HL-60 (cell line): ENCODE data around the gene MS4A4A.

Experiments
- SPI1 ChIP-seq: IDR thresholded peaks from 2 replicates; pipeline ENCODE4 v1.6.1; 2012; ENCODE audit warnings: low read depth, mild to moderate bottlenecking, borderline replicate concordance
- TF ChIP-seq, protein P1 (sequence below): IDR thresholded peaks from one replicate; pipeline ENCODE4 v1.5.1; 2011; ENCODE audit warnings: low read length, control low read depth, inconsistent platforms; ENCODE audit not compliant: insufficient read depth
- TF ChIP-seq, protein P2 (sequence below): IDR thresholded peaks from 2 replicates; pipeline ENCODE4 v1.6.1; 2012; ENCODE audit warnings: low read depth; ENCODE audit not compliant: insufficient replicate concordance

DNA sequence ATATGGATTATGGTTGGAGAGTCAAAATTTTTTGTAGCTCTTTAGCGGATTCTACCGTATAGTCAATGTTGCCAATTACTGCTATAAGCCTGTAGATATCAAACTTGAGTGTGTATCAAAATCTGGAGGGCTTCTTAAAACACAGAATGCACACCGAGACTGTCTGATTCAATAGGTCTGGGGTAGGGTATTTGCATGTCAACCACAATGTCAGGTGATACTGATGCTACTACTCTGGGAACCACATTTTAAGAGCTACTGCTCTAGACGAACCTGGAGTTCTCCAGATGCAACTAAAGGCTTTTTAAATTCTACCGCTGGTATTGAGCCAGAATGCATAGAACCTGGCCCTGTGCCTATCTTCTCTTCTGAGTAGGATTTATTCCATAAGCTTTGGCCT, 15.8 kb upstream of the MS4A4A start:
- TF ChIP-seq, protein P1, sequence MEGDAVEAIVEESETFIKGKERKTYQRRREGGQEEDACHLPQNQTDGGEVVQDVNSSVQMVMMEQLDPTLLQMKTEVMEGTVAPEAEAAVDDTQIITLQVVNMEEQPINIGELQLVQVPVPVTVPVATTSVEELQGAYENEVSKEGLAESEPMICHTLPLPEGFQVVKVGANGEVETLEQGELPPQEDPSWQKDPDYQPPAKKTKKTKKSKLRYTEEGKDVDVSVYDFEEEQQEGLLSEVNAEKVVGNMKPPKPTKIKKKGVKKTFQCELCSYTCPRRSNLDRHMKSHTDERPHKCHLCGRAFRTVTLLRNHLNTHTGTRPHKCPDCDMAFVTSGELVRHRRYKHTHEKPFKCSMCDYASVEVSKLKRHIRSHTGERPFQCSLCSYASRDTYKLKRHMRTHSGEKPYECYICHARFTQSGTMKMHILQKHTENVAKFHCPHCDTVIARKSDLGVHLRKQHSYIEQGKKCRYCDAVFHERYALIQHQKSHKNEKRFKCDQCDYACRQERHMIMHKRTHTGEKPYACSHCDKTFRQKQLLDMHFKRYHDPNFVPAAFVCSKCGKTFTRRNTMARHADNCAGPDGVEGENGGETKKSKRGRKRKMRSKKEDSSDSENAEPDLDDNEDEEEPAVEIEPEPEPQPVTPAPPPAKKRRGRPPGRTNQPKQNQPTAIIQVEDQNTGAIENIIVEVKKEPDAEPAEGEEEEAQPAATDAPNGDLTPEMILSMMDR, result no peak
- no peak for TF ChIP-seq SPI1
- TF ChIP-seq, protein P2, sequence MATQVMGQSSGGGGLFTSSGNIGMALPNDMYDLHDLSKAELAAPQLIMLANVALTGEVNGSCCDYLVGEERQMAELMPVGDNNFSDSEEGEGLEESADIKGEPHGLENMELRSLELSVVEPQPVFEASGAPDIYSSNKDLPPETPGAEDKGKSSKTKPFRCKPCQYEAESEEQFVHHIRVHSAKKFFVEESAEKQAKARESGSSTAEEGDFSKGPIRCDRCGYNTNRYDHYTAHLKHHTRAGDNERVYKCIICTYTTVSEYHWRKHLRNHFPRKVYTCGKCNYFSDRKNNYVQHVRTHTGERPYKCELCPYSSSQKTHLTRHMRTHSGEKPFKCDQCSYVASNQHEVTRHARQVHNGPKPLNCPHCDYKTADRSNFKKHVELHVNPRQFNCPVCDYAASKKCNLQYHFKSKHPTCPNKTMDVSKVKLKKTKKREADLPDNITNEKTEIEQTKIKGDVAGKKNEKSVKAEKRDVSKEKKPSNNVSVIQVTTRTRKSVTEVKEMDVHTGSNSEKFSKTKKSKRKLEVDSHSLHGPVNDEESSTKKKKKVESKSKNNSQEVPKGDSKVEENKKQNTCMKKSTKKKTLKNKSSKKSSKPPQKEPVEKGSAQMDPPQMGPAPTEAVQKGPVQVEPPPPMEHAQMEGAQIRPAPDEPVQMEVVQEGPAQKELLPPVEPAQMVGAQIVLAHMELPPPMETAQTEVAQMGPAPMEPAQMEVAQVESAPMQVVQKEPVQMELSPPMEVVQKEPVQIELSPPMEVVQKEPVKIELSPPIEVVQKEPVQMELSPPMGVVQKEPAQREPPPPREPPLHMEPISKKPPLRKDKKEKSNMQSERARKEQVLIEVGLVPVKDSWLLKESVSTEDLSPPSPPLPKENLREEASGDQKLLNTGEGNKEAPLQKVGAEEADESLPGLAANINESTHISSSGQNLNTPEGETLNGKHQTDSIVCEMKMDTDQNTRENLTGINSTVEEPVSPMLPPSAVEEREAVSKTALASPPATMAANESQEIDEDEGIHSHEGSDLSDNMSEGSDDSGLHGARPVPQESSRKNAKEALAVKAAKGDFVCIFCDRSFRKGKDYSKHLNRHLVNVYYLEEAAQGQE, result no peak
